Kidney tubule cell (primary cell): ENCODE measurements around the gene EIF3B.
"Not testable (repeated sequence)": the region's sequence is repeated elsewhere in the genome, so short reads cannot be mapped to it uniquely, and the experiment has no call there.

ENCODE experiments used
- DNase-seq: peaks from one replicate; pipeline ENCODE4 v3.0.0-alpha.2; 2018; ENCODE audit warnings: low spot score

EIF3B gene

DNA sequence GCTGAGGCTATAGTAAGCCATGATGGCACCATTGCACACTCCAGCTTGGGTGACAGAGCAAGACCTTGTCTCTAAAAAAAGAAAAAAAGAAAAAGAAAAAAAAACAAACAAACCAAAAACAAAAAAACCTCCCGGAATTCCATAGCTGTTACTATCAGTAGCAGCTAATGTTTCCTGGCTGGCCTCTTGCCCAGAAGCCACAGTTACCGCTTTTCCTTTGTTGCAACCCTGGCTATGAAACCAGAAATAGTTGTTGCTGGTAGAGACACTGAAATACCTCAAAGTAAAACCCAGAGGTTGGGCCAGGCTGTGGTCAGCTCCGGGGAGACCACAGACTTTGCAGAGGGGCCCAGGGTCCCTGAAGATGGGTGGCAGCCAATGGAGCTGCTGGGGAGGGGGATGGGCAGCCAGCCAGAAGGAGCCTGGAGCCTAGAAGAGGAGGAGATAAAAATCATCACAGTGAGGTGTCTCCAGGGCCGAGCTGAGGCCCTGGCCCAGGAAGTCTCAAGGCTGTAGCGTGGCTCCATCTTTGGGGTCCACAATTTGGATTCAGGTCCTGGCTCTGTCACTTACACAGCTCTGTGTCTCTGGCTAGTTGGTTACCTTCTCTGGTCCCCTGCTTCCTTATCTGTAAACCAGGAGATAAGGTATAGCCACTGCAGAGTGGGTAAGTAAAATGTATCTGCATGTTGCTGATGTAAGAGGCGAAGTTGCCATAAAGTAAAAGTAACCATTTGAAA lies 45.4 kb downstream of the EIF3B start:
- DNase-seq: peak; percentile 95

DNA sequence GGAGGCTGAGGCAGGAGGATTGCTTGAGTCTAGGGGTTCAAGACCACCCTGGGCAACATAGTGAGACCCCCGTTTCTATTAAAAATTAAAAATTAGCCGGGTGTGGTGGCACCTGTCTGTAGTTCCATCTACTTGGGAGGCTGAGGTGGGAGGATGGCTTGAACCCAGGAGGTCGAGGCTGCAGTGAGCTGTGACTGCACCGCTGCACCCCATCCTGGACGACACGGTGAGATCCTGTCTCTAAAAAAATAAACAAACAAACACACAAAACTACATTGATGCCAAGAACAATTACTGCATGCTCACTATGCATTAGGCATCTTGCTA lies 48.0 kb downstream of the EIF3B start:
- no peak for DNase-seq

DNA sequence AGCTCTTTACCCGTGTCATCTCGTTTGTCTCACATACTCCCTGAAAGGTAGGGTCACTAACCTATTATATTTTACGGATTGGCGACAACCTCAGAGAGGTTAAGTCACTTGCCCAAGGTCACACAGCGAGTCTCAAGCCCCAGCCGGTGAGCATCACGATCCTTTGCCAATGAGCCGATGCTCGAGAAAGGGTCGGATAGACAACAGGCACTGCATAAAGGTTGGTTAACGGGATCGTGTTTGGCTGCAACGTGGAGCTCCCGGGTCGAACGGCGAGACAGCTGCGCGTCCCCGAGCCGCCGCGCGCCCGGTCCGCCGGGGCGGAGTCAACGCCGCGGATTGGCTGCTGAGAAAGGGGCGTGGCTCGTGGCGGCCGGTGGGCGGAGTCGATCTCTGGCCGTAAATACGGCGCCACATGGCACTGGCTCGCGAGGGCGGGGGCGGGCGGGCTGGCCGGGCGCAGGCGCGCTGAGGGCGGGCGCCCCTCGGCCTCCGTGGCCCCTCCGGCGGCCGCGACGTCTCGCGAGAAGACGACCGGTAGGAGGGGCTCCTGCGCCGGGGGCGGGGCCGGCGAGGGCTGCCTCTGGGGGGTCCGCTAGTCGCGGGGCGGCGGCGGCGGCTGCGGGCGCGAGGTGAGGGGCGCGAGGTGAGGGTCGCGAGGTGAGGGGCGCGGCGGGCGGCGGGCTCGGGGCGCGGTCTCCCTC lies 48.5 kb downstream of the EIF3B start, which contains the start of gene CHST12:
Gene CHST12 (plus strand): TSS at position 598 of the 704 bp plus-strand sequence. CDS start 29,029 bp downstream, outside the sequence.
- DNase-seq: peak; percentile 95

DNA sequence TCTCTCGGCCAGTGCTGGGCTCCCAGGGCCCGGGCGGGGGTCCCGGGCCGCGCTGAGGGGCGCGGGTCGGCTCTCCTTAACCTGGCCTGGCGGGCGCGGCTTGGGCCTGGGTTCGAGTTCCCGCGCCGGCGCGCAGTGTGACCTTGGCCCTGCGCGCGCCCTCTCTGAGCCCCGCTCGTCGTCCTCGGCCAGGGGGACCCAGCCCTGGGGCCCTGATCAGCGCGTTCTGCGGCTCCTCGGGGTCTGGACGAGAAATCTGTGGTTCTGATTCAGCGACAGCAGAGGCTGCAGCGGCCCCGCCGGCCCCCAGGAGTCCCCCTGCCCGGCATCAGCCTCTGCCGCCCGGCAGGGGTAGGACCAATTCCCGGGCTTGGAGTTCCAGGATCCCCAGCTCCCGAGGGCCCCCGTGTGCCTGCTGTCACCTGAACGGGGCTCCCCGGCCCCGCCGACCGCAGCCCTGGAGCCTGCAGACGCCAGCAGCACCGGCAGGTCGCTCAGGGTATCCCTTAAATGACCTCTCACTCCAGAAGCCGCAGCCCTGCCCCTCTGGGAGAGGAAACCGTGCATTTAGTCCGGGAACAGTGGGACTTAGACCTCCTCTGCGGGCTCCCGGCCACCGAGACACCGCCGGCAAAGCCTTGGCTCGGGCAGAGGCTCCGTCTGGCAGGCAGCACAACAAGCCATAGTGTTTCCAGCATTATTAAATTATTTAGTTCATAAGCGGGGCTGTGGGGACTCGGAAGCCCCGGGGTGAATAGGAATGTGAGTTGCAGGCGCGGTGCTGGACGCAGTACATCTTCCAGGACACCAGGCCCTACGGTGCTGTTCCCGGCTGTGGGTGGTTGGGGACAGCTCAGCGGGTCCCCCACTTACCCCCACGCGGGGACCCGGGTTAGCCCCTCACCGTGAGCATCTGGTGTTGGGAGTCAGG lies 49.4 kb downstream of the EIF3B start:
- peak; percentile 38 for DNase-seq

DNA sequence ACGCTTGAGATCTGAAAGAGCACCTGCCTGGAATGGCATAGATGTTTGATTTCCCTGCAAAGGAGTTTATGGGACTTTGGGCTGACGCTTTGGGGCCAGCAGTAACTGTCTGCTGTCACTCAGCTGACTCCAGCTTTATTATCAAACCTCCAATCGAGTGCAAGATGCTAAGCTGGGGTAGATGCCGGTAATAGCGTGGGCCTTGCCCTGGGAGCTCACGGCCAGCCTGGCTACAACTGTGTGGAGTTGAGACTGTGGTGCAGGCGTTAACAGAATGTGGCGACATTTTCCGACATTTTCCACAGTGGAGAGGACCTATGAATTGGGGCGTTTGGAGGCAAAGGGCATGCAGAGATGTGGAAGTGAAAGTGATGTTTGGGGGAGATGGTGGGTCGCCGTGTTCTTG lies 50.1 kb downstream of the EIF3B start:
- DNase-seq: no peak

DNA sequence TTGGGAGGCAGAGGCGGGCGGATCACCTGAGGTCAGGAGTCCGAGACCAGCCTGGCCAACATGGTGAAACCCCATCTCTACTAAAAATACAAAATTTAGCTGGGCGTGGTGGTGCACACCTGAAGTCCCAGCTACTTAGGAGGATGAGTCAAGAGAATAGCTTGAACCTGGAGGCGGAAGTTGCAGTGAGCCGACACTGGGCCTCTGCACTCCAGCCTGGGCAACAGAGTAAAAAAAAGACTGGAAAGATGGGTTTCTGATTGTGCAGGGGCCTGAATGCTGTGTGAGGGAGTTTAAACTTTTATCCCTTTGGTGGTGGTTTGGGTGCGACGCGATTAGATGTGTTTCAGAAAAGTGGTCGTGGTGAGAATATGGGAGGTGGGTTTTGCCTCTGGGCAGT lies 50.6 kb downstream of the EIF3B start:
- no peak for DNase-seq

DNA sequence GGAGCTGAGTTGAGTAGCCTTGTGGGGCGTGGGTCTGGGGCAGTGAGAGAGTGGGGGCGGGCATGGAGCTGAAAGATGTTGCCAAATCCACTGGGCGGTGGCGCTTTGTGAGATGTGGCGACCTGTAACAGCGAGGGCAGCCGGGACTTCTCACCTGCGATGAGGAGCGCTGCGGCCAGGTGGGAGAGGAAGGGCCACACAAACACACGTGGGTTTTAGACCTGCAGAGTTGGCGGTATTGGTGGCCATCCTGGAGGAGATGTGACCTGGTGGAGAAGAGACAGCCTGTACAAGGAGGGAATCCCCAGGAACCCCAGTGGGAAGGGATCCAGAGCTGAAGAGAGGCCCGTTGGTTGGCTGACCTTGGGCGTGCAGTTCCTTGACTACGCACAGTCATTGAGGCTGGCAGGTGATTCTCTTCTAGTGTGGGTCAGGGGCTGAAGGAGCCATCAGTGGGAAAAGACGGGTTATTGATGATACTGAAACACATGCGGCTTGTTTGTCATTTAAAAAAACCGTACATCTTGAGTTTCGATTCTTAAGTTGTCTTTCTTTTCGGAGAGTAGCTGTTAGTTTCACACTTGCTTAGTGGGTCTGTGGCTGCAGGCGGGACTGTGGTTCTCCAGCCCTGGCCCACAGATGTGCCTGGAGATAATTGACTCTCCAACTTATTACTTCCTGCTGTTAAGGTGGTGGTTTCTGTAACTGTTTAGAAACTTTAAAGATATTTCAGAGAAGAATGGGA lies 51.1 kb downstream of the EIF3B start:
- DNase-seq: no peak

DNA sequence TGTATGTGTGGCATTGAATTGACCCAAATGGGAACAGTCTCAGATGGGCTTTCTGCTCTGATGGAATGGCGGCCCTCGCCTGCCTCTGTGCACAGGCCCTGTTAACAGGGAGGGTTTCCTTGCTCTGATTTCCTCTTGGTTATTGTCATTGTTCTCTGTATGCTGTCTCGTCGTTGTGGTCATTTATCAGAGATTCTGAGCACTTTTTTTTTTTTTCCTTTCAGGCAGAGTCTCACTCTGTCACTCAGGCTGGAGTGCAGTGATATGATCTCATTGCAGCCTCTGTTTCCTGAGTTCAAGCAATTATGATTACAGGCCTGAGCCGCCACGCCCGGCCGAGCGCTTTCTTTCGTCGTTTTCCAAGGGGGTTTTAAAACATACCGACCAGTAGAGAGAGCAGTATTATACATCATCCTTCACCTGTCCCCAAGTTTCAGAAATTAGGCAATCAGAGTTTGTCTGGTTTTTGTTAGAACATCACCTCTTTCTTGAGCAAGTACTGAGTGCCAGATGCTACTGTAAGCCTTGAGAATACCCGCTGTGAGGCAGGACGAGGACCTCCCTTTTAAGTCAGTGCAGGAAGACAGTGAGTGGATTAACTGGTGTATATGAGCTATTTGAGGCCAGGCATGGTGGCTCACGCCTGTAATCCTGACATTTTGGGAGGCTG lies 55.3 kb downstream of the EIF3B start:
- no peak for DNase-seq

DNA sequence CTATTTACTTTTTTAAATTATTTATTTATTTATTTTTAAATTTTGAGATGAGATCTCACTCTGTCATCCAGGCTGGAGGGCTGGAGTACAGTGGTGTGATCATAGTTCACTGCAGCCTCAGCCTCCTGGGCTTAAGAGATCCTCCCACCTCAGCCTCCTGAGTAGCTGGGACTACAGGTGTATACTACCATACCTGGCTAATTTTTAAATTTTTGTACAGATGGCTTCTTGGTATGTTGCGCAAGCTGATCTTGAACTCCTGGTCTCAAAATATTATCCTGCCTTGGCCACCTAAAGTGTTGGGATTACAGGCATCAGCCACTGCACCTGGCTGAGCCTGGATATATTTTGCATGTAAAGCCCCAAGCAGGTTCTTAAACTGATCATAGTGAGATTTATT lies 56.4 kb downstream of the EIF3B start:
- DNase-seq: no peak

DNA sequence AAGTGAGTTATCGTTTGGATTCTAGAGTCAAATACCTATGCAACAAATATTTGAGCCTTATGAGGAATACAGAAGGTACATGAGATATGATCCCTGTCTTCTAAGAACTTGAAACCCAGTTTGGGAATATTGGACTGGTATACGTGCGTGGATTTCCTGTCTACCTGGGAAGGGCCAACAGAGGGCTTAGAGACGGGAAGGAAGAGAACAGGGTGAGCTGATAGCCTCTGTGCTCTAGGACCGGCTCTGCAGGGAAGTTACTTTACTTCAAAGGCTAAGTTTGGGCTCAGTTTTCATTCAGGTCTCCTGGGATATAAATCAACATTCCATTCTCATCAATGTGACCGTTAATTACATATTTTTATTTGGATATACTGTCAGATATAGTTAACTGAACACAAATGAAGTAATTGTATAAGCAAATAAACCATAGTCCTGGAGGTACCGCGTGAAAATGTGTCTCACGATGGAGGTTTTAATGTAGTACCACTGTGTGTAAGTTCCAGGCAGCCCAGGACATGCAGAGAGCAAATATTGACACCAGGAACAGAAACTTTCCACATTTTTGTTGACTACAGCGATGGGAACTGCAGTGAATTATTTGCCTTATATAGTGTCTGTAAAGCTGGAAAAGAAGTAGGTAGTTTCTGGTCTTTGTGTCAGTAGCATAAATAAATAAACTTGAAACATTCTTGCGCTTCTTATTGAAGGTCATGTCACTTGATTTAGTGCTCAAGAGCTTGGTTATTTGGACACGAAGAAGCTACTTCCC lies 57.4 kb downstream of the EIF3B start:
- no peak for DNase-seq

DNA sequence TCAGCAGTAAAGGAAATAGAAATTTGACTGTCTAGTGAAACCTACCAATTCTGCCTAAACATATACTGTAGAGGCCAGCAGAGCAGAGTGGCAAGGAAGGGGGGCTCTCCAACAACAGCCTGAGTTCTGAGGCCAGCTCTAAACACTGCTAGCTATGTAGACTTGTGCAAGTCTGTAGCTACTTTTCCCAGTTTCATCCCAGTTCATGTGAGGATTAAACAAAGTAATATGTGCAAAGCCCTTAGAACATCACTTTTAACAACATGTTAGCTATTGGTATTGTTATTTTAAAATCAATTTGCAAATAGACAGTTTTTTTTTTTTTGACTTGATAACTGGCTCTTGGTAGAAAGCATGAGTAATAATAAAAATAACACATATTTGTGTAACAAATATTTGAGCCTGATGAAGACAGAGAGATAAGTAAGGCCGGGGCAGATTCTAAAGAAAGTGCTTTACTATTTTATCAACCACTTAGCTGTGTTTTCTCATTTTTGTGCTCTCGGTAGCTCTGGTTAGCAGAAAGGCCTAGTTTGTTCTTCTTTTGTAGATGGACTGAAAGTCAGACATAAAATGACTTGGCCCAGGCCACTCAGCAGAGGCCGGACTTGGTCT lies 58.1 kb downstream of the EIF3B start:
- DNase-seq: no peak

DNA sequence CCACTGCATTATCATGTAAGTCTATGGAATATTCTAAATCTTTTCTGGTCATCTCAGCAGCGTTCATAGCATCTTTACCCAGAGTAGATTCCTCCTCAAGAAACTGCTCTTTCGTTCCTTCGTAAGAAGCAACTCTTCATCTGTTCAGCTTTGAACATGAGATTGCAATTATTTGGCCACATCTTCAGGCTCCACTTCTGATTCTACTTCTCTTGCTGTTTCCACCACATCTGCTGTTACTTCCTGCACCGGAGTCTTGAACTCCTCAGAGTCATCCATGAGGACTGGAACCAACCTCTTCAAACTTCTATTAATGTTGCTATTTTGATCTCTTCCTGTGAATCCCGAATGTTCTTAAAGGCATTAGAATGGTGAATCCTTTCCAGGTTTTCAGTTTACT lies 61.4 kb downstream of the EIF3B start:
- no peak for DNase-seq

DNA sequence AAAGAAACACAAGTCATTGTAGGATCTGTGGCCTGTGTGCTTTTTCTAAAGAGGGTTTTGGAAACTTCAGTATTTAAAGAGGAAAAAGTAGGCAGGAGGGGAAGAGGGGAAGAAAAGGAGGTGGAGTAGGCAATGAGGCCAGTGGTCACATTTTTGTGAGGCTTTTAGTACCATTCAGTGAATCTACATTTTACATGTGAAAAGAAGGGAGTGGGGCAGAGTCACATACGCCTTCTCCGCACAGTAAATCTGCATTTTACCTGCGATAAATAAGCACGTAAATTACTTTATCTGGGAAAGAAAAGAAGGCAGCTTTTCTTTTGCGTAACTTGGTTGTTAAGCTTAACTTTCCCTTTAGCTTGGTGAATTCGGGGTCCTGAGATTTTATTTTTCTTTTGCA lies 62.0 kb downstream of the EIF3B start:
- DNase-seq: no peak

DNA sequence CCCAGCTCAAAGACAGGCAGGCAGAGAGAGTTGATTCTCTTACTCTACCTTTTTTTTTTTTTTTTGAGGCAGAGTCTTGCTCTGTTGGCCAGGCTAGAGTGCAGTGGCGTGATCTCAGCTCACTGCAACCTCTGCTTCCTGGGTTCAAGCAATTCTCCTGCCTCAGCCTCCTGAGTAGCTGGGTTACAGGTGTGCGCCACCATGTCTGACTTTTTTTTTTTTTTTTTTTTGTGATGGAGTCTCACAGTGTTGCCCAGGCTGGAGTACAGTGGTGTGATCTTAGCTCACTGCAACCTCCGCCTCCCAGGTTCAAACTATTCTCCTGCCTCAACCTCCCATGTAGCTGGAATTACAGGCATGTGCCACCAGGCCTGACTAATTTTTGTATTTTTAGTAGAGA lies 62.6 kb downstream of the EIF3B start:
- DNase-seq: not testable (repeated sequence)

DNA sequence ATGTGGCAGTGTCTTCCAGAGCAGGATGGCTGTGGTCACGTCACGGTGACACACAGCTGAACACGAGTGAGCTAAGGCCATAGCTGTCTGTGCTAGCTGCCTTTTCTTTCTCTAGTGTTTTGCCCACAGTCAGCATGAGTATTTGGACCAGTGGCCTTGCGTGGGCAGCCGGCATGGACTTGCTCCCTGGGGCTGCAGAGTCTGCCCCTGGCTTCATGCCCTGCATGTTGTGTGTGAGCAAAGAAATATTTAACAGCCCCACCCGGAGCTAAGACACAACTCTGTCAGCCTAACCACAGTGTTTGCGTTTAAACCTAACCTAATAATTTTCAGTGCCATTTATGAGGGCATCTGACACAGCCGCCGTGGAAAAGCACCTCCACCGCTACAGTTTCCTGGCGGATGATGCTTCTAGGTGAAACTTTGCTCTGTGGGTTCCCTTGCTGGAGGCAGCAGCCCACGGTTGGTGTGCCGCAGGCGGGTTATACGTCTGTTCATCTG lies 63.4 kb downstream of the EIF3B start:
- DNase-seq: peak; percentile 18

DNA sequence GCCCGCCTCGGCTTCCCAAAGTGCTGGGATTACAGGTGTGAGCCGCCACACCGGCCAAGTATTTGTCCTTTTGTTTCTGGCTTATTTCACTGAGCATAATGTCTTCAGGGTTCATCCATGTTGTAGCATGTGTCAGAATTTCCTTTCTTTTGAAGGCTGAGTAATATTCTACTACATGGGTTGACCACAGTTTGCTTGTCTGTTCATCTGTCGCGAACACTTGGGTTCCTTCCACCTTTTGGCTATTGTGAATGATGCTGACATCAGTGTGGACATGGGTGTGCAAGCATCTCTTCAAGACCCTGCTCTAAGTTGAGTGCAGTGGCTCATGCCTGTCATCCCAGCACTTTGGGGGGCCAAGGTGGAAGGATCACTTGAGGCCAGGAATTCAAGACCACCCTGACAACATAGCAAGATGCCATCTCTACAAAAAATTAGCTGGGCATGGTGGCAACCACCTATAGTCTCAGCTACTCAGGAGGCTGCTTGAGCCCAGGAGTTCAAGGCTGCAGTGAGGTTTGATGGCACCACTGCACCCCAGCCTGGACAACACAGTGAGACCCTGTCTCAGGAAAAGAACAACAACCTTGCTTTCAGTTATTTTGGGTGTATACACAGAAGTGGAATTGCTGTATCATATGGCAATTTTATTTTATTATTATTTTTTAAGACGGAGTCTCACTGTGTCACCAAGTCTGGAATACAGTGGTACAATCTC lies 65.7 kb downstream of the EIF3B start:
- DNase-seq: no peak

DNA sequence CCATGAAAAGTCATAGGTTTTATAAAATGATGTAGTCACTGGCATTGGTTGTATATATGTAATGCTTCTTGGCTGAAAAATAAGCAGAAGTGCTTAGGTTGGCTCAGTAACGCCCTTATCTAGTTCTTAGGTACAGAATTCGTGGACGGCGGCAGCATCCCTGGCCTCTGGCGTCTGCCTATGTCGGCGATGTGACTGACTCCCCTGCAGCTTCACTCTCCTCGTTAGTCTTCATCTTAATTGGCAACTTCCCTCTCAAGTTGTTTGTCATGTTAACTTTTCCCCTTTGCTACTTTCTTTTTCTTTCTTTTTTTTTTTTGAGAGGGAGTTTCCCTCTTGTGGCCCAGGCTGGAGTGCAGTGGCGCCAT lies 67.3 kb downstream of the EIF3B start:
- DNase-seq: no peak

DNA sequence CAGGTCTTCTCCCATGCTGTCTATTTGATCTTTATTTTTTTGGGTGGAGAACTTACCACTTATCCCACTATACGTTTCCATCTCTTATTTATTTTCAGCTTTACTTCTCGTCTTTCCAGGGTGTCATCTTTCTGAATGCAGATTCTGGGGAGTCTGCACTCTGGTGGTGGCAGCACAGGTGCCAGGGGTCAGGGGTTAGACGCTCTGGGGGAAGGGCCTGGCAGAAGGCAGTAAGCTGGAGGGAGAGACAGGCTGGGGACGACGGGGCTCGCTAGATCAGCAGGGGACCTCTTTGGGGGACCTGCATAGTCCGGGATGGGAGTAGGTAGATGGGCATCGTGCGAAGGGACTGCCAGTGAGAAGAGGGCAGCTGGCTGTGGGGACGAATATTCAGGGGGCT lies 71.1 kb downstream of the EIF3B start:
- DNase-seq: no peak
